Inflammatory macrophage treated with lipopolysaccharide for 4 hours (primary cell): Measurements from ENCODE around the gene PUM1.
"Not testable (repeated sequence)": the region's sequence is repeated elsewhere in the genome, so short reads cannot be mapped to it uniquely, and the experiment has no call there.

ENCODE experiments used
- DNase-seq: peaks from one replicate; pipeline ENCODE4 v3.0.0-alpha.2; 2020

PUM1 gene, protein sequence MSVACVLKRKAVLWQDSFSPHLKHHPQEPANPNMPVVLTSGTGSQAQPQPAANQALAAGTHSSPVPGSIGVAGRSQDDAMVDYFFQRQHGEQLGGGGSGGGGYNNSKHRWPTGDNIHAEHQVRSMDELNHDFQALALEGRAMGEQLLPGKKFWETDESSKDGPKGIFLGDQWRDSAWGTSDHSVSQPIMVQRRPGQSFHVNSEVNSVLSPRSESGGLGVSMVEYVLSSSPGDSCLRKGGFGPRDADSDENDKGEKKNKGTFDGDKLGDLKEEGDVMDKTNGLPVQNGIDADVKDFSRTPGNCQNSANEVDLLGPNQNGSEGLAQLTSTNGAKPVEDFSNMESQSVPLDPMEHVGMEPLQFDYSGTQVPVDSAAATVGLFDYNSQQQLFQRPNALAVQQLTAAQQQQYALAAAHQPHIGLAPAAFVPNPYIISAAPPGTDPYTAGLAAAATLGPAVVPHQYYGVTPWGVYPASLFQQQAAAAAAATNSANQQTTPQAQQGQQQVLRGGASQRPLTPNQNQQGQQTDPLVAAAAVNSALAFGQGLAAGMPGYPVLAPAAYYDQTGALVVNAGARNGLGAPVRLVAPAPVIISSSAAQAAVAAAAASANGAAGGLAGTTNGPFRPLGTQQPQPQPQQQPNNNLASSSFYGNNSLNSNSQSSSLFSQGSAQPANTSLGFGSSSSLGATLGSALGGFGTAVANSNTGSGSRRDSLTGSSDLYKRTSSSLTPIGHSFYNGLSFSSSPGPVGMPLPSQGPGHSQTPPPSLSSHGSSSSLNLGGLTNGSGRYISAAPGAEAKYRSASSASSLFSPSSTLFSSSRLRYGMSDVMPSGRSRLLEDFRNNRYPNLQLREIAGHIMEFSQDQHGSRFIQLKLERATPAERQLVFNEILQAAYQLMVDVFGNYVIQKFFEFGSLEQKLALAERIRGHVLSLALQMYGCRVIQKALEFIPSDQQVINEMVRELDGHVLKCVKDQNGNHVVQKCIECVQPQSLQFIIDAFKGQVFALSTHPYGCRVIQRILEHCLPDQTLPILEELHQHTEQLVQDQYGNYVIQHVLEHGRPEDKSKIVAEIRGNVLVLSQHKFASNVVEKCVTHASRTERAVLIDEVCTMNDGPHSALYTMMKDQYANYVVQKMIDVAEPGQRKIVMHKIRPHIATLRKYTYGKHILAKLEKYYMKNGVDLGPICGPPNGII

DNA sequence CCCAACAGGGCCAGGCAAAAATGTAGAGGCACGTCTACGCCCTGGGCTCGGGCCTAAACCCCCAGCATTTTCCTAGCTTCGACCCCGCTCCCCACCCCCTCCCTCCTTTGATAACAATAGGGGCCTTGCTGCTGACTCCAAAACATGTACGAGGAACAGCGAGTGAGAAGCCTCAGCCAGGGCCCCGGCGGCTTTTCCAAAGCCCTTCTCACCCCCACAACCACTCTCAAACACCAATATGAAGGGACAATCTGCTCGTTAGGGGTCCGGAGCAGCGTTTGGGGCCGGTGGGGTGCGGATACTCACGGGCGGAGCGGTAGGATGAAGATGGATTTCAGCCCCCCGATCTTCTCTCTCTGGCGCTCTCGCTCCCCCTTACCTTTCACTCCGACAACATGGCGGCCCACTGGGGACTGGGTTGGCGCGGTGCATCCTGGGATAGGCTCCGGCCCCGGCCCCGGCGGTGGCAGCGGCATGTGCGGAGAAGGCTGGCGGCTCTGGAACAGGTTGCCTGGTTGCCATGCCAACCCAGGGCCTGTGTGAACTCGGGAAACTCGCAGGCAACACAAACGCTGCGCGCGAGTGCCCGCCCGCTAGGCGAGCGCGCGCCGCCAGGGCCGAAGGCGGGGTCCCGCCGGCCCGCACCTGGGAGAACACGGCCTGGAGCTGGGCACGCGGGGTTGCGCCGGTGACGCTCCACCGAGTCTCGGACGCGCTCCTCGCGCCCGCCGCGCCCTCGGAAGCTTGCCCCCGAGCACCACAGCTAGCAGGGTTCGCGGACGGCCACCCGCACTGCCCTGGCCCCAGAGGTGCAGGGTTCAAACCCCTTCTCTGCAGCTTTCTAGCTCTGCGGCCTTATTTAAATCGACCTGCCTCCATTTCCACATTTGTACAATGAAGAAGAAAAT is at the start of gene PUM1:
TSS of gene PUM1 (minus strand) at position 408 of the 908 bp plus-strand sequence. CDS start 6,151 bp downstream, outside the sequence.
- peak; percentile 94 for DNase-seq

DNA sequence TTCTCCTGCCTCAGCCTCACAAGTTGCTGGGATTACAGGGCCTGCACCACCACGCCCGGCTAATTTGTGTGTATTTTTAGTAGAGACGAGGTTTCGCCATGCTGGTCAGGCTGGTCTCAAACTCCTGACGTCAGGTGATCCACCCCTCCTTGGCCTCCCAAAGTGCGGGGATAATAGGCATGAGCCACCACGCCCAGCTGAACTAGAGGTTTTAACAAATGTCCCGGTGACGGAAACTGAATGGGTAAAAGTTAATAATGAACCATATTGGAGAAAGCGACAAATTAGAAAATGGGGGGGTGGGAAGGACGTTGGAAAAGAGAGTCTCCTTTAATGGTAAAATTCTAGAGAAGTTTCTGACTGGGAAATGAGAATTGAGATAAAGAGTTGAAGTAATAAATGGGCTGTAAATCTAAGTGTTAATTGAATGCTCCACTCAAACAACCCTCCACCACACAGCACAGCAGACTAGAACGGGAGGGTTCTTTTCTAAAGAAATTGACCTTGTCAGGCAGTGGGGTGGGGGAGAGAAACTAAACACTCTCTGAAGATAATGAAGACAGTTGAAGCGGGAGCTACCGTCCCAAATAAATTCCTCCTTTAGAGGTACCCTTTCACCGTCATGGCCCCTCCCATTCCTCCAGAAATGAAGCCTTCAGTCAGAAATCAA is 46.9 kb upstream of the PUM1 start:
- no peak for DNase-seq

DNA sequence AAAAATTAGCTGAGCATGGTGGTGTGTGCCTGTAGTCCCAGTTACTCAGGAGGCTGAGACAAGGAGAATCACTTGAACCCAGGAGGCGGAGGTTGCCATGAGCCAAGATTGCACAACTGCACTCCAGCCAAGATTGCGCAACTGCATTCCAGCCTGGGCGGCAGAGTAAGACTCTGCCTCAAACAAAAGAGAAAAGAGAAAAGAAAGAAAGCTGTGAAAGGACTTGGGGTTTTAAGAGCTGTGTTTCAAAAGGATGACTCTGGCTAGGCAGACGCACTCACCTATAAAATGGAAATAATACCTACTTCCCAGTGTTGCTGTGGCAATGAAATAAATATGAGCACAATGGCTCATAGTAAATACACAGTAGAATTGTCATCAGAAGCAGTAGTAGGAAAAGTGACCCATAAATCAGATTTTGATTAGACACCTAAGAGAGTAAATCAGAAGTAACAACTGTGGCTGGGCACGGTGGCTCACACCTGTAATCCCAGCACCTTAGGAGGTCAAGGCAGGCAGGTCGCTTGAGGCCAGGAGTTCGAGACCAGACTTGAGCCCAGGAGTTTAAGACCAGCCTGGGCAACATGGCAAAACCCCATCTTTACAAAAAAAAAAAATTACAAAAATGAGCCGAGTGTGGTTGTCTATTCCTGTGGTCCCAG is 45.9 kb upstream of the PUM1 start:
- peak; percentile 44 for DNase-seq

DNA sequence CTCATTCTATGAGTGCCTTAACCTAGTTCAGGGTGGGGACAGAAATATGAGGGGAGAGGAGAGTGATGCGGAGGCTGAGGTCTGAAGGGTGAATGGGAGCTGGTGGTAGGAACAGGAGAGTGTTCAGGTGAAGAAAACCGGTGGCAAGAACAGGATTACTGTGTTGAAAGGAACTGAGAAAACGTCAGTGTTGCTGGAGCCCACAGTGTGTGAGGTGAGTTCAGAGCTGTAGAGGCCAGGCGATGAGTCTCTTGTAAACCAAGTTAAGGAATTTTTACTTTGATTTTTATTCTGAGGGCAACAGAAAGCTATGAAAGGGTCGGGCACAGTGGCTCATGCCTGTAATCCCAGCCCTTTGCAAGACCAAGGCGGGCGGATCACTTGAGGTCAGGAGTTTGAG is 45.3 kb upstream of the PUM1 start:
- no peak for DNase-seq

DNA sequence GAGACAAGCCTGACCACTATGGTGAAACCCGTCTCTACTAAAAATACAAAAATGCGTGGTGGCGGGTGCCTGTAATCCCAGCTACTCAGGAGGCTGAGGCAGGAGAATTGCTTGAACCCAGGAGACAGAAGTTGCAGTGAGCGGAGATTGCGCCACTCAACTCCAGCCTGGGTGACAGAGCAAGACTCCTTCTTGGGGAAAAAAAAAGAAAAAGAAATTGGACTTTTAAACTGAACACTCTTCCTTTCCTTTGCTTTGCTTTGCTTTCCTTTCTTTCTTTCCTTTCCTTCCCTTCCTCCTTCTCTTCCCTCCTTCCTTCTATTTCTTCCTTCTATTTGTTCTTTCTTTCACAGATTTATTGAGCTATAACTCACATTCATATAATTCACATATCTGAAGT is 43.3 kb upstream of the PUM1 start:
- peak; percentile 13 for DNase-seq

DNA sequence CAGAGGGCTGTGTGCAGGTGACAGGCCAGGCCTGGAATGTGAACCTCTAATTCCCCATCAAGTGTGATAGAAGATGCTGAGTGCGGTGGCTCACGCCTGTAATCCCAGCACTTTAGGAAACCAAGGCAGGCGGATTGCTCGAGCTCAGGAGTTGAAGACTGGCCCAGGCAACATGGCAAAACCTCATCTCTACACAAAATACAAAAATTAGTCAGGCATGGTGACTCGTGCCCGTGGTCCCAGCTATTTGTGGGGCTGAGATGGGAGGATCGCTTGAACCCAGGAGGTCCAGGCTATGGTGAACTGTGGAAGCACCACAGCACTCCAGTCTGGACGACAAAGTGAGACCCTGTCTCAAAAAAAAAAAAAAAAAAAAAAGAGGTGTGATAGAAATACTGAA is 40.1 kb upstream of the PUM1 start:
- DNase-seq, result no peak

DNA sequence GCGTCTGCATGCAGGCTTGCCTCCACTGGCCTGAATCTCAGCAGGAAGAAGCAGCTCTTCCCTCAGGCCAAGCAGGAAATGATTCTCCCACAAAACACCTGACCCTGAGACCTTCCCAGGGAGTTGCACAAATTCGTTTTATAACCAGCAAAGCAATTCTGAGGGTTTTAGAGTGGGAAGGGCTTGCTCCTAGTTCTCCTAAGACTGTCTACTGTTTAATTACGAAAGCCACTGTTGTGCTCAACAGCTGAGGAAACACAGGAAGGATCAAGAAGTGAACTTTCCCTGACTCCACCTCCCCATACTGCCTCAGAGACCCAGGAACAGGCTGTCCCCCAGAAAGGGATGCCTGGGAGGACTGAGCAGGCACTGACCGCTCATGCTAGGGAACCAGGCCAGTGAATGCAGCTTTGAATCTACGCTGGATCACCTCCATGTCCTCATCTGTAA is 37.0 kb upstream of the PUM1 start:
- peak; percentile 93 for DNase-seq

DNA sequence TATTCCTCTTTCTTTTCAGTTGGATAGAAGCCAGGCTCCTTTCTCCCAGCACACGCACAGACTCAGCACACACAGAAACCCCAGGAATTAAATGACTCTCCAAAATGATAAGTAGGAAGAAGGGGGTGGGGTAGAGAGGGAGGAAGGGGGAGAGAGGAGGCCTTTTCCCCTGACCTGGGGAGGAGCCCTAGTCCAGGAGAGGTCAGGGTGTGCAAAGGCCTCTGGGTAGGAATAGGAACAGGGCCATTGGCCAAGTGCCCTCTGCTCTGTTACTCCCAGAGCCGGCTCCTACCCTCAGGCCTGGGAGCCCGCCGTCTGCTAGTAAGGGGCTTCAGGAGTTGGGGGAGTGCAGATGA is 35.6 kb upstream of the PUM1 start:
- no peak for DNase-seq

DNA sequence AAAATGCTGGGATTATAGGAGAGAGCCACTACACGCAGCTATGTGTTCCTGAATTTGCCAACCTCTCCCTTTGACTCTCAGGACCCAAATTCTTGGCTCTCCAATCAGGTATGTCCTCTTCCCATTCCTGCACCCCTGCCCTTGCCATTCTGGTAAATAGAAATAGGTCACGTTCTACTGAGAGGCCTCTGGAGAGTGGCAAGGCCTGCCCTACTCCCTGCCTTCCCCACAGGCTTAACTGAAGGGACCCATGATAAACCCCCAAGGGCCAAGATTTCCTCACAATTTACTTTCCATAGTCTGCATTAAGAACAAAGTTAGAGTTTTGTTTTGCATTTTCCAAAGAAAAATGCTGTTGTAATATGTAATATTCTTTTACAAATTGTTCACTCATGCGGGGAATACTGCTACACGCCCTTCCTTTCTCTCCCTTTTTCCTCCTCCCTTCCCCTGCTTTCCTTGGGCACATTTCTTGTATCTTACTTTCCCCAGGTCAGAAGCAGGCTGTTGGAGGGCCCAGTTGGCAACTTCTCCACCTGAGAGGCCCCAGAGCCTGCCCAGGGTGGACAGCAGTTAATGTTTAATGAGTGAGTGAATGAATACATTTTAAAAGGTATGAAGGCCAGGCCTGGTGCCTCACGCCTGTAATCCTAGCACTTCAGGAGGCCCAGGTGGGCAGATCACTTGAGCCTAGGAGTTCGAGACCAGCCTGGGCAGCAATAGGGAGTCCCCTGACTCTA is 33.9 kb upstream of the PUM1 start:
- DNase-seq, result no peak

DNA sequence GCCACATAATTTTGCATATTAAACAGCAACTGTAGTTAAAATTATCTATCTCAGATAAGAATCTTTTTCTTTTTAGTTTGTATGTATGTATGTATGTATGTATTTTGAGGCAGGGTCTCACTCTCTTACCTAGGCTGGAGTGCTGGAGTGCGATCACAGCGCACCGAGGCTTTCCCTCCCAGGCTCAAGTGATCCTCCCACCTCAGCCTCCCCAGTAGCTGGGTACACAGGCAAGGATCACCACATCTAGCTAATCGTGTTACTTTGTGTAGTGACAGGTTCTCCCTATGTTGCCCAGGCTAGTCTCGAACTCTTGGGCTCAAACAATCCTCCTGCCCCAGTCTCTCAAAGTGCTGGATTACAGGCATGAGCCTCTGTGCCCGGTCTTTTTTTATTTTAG is 30.5 kb upstream of the PUM1 start:
- no peak for DNase-seq

DNA sequence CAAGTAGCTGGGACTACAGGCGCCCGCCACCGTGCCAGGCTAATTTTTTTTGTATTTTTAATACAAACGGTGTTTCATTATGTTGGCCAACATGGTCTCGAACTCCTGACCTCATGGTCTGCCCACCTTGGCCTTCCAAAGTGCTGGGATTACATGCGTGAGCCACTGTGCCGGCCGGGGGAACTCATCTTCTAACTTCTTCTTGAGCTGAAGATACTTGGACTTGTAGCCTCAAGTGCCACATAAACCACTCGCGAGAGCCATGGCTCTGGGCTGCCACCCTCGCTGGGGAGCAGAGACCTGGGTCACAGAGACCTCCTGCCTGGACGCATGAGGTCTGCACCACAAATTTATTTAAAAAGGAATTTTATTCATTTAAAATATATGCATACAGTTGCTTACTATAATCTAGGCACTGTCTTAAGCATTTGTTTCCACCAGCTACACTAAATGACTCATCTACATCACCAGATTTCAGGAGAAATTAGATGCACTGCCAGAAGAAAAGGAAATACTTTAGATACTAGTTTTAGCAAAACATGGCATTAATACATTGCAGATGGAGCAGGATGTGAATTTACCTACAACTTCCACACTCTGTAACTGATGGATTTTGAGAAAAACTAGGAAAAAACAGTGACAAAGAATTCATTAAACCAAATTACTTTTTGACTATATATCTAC is 29.9 kb upstream of the PUM1 start:
- DNase-seq, result no peak

DNA sequence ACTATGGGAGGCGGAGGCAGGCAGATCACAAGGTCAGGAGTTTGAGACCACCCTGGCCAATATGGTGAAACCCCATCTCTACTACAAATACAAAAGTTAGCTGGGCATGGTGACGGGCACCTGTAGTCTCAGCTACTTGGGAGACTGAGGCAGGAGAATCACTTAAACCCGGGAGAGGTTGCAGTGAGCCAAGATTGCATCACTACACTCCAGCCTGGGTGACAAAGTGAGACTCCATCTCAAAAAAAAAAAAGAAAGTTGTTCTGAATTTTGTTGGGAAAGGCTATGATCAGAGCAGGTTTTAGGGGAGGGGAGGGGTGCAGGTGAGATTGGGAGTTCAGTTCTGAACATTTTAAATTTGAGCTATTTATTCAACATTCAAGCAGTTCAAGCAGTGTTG is 22.6 kb upstream of the PUM1 start:
- DNase-seq, result not testable (repeated sequence)

DNA sequence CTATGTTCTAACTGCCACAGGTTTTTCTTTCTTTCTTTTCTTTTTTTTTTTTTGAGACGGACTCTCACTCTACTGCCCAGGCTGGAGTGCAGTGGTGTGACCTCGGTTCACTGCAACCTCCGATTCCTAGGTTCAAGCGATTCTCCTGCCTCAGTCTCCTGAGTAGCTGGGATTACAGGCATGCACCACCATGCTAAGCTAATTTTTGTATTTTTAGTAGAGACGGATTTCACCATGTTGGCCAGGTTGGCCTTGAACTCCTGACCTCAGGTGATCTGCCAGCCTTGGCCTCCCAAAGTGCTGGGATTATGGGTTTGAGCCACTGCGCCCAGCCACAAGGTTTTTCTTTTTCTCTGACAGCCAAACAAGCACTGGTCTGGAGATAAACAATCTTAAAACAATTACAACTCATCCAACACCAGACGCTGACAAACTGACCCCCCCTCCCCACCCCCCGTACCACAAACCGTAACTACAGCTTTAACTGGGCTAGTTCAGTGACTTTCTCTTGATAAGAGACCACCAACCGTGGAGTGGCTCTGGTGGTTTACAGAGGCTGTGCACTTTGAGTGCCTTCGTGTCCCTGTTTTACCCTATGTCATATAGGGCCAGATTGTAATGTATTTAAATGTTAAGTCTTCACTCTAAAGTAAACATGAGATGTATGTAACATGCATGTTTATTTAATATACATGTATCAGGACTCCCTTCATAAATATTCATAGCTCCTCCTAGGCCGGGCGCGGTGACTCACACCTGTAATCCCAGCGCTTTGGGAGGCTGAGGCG is 19.5 kb upstream of the PUM1 start:
- no peak for DNase-seq

DNA sequence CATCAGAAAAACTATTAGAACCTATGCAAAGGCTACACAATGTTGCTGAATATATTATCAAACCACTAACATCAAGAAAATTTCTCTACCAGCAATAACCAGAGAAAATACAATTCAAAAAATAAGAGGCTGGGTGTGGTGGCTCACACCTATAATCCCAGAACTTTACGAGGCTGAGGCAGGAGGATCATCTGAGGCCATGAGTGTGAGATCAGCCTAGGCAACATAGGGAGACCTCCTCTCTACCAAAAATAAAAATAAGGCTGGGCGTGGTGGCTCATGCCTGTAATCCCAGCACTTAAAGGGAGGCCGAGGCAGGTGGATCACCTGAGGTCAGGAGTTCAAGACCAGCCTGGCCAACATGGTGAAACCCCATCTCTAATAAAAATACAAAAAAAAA is 16.9 kb upstream of the PUM1 start:
- no peak for DNase-seq

DNA sequence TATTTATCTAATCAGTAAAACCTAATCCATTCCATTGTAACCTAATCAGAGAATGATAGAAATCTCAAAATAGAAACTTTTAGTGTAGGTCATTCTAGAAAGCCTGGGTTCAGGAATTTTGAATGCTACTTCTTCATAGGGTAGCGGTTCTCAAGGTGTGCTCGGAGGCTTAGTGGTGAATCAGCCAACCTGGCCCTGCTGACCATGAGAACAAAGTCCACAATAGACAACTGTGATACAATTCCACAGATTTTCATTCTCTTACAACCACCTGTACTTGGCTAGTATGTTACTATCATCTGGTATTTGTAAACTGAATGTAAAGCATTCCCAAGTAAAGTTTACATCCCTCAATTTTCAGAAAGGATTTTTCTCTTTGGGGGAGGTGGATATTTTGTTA is 7.5 kb upstream of the PUM1 start:
- DNase-seq, result no peak

DNA sequence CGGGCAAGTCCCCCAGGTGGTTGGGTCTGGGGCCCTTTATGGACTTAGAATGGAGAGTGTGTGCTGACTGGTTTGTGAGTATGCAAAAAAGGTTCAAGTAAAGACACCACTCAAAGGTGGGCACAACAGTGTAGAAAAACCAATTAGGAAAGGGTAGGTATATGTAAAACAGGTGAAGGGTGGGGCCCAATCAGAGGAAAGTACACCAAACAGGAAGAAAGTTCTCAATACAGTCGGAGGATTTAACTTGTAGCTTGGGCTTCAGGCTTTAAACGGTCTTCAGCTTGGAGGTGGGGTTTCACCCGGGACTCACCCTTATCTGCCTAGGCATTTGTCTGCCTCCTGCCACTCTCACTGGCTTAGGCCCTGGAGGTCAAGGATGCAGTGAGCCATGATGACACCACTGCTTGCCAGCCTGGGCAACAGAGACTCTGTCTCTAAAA is 6.8 kb upstream of the PUM1 start:
- DNase-seq, result no peak

DNA sequence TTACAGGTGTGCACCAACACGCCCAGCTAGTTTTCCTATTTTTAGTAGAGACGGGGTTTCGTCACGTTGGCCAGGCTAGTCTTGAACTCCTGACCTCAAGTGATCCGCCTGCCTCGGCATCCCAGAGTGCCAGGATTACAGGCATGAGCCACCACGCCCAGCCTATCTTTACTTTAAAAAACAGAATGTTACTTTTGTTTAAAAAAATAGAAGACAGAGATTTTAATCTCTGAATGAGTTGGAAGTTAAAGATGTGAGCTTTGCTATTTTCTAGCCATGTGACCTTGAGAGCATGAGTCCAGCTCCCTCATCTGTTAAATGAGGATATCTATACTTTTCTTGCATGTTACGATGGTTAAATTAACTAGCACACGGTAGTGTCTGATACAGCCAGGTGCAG is 3.9 kb upstream of the PUM1 start:
- no peak for DNase-seq

DNA sequence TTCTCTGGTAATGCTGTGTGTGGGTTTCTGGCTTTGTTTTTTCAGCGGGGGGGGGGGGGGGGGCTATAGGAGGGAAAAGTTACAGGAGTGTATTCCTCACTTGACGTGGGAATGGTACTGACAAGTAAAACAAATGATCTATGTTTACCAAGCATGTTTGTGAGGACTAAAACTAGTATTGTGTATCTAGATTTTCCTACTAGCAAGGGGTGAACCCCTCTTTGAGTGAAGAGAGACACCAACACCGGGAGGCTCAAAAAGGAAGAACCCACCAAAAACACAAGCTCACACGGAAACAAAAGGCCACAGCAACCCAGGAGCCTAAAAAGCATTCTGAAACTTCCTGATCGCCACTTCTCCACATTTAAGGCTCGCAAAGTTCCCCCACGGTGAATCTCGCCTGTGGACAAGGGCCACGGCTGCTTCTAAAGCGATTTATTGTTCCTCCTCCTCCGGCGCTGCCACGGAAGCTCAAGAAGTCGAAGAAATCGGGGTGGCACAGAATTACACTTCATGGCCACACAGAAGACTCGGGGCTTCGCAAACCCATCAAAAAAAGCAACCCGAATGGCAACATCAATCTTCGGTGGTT is 703 bp downstream of the PUM1 start:
- peak; percentile 57 for DNase-seq
